AG09309 (cell line): ENCODE data around the gene KSR1.

Source experiments
- DNase-seq: peaks from one replicate; pipeline ENCODE4 v3.0.0-alpha.2; 2010; ENCODE audit warnings: low read depth
- H3K4me3 ChIP-seq: 2 replicates; pipeline ENCODE4 v1.5.1; 2011; ENCODE audit warnings: mild to moderate bottlenecking, low read depth, low read length, moderate library complexity; ENCODE audit not compliant: control insufficient read depth
- CTCF ChIP-seq: IDR thresholded peaks from 2 replicates; pipeline ENCODE4 v1.5.1; 2011; ENCODE audit warnings: mild to moderate bottlenecking, low read depth, low read length, inconsistent platforms; ENCODE audit not compliant: insufficient read depth, control insufficient read depth; ENCODE audit errors: missing control alignments

The KSR1 gene

GRCh38 chr17:27576477-27577083 lies 120.3 kb downstream of the KSR1 start:
- DNase-seq = no peak
- H3K4me3 ChIP-seq = no peak overlapping the region
- TF ChIP-seq CTCF = no peak

GRCh38 chr17:27577121-27577761 lies 121.0 kb downstream of the KSR1 start:
- DNase-seq = no peak
- no peak for TF ChIP-seq CTCF
- no peak overlapping the region for H3K4me3 ChIP-seq

GRCh38 chr17:27577884-27578717 lies 121.9 kb downstream of the KSR1 start:
- no peak for TF ChIP-seq CTCF
- no peak for DNase-seq
- no peak overlapping the region for H3K4me3 ChIP-seq

- no peak for DNase-seq
- no peak for TF ChIP-seq CTCF
- no peak overlapping the region for H3K4me3 ChIP-seq
These were observed 122.5 kb downstream of the KSR1 start for GRCh38 chr17:27578718-27579085.

- no peak for TF ChIP-seq CTCF
These were observed 123.1 kb downstream of the KSR1 start for GRCh38 chr17:27579304-27579703.

GRCh38 chr17:27579897-27580321 lies 123.7 kb downstream of the KSR1 start:
- no peak for TF ChIP-seq CTCF
- H3K4me3 ChIP-seq = no peak overlapping the region
- no peak for DNase-seq

More at GRCh38 chr17:27579304-27579703, 123.1 kb downstream of the KSR1 start:
- DNase-seq = no peak
- H3K4me3 ChIP-seq = no peak overlapping the region
